ENCODE data around the gene GDAP2. TPM values are rescaled to one million over a fixed set of nuclear protein-coding genes. Genes with fewer than 3 reads are reported as not detected.
A peak's percentile ranks its signal among the peaks of the same experiment; 100 is the strongest.

Gene GDAP2
- total and polyA plus RNA-seq, 2 donors (not counting 3 experiments of a cell fraction or from before 2014, with no cell fraction given): 4.5 to 21.5 TPM

DNA sequence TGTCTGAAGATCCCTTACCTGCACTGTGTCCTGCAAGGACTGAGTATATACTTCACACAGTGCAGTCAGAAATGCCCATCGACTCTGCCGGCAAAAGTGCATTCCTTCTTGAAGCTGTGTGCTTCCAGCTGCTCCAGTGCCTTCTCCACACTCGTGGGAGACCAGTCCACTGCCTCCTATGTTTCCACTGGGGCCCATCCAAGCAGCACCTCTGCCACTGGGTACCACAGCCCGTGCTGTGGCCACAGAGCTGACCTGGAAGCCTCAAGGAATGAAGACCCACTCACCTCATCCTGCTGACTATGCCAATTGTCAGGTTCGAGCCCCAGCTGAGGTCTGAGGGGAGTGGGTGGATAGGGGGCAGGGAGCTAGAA is 108.1 kb downstream of the GDAP2 start:
- no peak for FAIRE-seq
- TSS peak; percentile 78 for BruUV-seq (replicated peaks)

More for the DNA sequence above, 108.1 kb downstream of the GDAP2 start:
- Histone ChIP-seq H3K9ac (replicated peaks; ENCODE audit: extremely low read depth, insufficient read depth, low read length) (peak overlapping the region; percentile 36), H3K9me1 (replicated peaks; ENCODE audit: control insufficient read depth, extremely low read depth, insufficient read depth, low read length) (no peaks in the 10 kb centered on the region), H3K4me3 (replicated peaks in 1 of 3; ENCODE audit: insufficient read depth in 1 of 3, low read depth in 1 of 3, low read length in 3 of 3) (no peak overlapping the region), H2AFZ (ENCODE audit: low read depth, low read length) (peak overlapping the region; percentile 11), H3K79me2 (ENCODE audit: control insufficient read depth, insufficient read depth, low read length) (no peaks in the 10 kb centered on the region), H4K20me1 (replicated peaks; ENCODE audit: control insufficient read depth, extremely low read depth, insufficient read depth, low read length) (no peaks in the 10 kb centered on the region), H3K36me3 (ENCODE audit: control insufficient read depth in 2 of 2, extremely low read depth in 1 of 2, insufficient read depth in 2 of 2, low read length in 2 of 2) (no peaks in the 10 kb centered on the region), H3K27ac (ENCODE audit: insufficient read depth, low read depth, low read length) (peak overlapping the region; percentile 82), H3K9me3 (replicated peaks; ENCODE audit: control insufficient read depth, insufficient read depth, low read length) (no peaks in the 10 kb centered on the region), H3K4me2 (ENCODE audit: insufficient read depth, low read length) (peak overlapping the region; percentile 6), H3K4me1 (ENCODE audit: control insufficient read depth, extremely low read depth, insufficient read depth, low read length) (peaks cover 34% of the 10 kb centered on the region), H3K27me3 (ENCODE audit: control insufficient read depth in 2 of 2, insufficient read depth in 2 of 2, low read length in 2 of 2) (no peaks in the 10 kb centered on the region)
- ChIA-PET CTCF (interaction anchor here (0.6 to 1.6 kb wide), 8 partner anchors 13 to 692 kb away, joined by 3 to 9 read pairs (median 4); no protein-coding TSS in a partner anchor), POLR2A (interaction anchor here (1.1 kb wide), 1 partner anchor 108 kb away, joined by 4 read pairs; the partner anchor contains the start of genes GDAP2 and WDR3)
- no peak for DNase-seq (ENCODE audit: low read depth, low spot score)
- intact Hi-C loops (cut with micrococcal nuclease): loop anchor here (1.0 to 10.0 kb wide), 6 partner anchors 108 to 1444 kb away; partner anchors contain the start of genes GDAP2, MAN1A2, WARS2 and WDR3
- TF ChIP-seq JUN (IDR thresholded peaks at IDR 0.05; ENCODE audit: borderline replicate concordance, insufficient read depth, insufficient read length, low read depth) (no peak), POLR2AphosphoS5 (IDR thresholded peaks at IDR 0.05; ENCODE audit: insufficient read depth, low read depth, low read length) (no peak), POLR2A (IDR thresholded peaks at IDR 0.05; ENCODE audit: low read depth, low read length) (no peak), FOS (IDR thresholded peaks at IDR 0.05; ENCODE audit: borderline replicate concordance, insufficient read depth, low read length) (no peak), GATA2 (IDR thresholded peaks at IDR 0.05; ENCODE audit: insufficient read depth, insufficient read length, low read depth, low read length) (no peak), MYC (IDR thresholded peaks at IDR 0.05; ENCODE audit: low read depth, low read length) (no peak), EZH2 (IDR thresholded peaks at IDR 0.05; ENCODE audit: borderline replicate concordance, low read depth, low read length, severe bottlenecking) (no peak)
- TF ChIP-seq, protein P1, sequence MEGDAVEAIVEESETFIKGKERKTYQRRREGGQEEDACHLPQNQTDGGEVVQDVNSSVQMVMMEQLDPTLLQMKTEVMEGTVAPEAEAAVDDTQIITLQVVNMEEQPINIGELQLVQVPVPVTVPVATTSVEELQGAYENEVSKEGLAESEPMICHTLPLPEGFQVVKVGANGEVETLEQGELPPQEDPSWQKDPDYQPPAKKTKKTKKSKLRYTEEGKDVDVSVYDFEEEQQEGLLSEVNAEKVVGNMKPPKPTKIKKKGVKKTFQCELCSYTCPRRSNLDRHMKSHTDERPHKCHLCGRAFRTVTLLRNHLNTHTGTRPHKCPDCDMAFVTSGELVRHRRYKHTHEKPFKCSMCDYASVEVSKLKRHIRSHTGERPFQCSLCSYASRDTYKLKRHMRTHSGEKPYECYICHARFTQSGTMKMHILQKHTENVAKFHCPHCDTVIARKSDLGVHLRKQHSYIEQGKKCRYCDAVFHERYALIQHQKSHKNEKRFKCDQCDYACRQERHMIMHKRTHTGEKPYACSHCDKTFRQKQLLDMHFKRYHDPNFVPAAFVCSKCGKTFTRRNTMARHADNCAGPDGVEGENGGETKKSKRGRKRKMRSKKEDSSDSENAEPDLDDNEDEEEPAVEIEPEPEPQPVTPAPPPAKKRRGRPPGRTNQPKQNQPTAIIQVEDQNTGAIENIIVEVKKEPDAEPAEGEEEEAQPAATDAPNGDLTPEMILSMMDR (IDR thresholded peaks at IDR 0.05; ENCODE audit: extremely low read depth in 1 of 2, insufficient read depth in 1 of 2, low read depth in 1 of 2, low read length in 2 of 2): no peak
- TF ChIP-seq, protein P2, sequence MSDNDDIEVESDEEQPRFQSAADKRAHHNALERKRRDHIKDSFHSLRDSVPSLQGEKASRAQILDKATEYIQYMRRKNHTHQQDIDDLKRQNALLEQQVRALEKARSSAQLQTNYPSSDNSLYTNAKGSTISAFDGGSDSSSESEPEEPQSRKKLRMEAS (IDR thresholded peaks at IDR 0.05; ENCODE audit: insufficient read depth, insufficient read length): no peak
- dilution Hi-C loops (cut with MboI; ENCODE audit: extremely low pct_ligation_motif_present, low sequenced_read_pairs): no loop called here

All from endothelial cell of umbilical vein (primary cell).